ENCODE data around the gene KIF21B. TPM values are rescaled to one million over a fixed set of nuclear protein-coding genes. Genes with fewer than 3 reads are reported as not detected.
A peak's percentile ranks its signal among the peaks of the same experiment; 100 is the strongest.

Gene KIF21B
- total and polyA plus RNA-seq, 2 experiments from 2014 or later: 4.6 to 34.3 TPM

DNA sequence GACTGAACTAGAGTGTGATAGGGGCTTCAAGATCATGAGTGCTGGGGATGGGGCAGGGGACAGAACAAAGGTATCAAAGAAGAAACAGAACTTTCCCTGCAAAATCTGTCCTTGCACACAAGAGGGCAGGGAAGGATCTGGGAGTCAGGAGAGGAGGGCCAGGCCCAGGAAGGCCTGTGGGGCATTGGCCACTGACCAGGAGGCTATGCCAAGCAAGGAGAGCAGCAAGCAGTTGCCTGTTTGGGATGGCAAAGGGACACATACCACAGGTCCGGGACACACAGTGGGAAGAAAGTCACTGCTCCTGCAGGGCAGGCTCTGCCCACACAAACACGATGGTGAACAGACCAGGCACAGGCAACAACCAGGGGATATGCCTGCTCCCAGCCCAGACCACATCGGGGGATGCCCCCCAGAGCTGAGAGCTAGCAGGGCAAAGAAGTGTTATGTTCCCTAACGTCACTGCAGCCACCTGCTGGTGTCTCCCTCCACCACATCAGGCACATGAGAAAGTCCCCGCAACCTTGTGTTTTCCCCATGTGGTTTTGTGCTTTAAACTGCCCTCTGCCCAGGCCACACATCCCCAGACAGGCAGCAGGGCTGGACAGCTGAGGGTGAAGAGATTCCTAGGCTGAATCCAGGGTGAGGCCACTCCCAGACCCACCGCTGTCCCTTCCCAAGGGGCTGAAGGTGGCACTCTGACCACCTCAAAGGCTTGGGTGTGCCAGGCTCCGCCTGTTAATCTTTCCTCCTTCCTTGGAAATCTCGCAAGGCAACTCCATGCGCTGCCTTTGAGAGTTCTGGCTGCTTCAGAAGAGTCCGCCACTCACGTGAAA is 53.6 kb downstream of the KIF21B start (continued):
- TF ChIP-seq, protein P1, sequence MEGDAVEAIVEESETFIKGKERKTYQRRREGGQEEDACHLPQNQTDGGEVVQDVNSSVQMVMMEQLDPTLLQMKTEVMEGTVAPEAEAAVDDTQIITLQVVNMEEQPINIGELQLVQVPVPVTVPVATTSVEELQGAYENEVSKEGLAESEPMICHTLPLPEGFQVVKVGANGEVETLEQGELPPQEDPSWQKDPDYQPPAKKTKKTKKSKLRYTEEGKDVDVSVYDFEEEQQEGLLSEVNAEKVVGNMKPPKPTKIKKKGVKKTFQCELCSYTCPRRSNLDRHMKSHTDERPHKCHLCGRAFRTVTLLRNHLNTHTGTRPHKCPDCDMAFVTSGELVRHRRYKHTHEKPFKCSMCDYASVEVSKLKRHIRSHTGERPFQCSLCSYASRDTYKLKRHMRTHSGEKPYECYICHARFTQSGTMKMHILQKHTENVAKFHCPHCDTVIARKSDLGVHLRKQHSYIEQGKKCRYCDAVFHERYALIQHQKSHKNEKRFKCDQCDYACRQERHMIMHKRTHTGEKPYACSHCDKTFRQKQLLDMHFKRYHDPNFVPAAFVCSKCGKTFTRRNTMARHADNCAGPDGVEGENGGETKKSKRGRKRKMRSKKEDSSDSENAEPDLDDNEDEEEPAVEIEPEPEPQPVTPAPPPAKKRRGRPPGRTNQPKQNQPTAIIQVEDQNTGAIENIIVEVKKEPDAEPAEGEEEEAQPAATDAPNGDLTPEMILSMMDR (conservative IDR thresholded peaks at IDR 0.05; ENCODE audit: low read depth in 2 of 2): peak in 1 of 2 experiments; percentile 41; a peak in 2 of 4 replicates
- no peak for TF ChIP-seq CREB1 (CRISPR knock-in tag; IDR thresholded peaks at IDR 0.05; ENCODE audit: low read depth)
- TF ChIP-seq, protein P2, sequence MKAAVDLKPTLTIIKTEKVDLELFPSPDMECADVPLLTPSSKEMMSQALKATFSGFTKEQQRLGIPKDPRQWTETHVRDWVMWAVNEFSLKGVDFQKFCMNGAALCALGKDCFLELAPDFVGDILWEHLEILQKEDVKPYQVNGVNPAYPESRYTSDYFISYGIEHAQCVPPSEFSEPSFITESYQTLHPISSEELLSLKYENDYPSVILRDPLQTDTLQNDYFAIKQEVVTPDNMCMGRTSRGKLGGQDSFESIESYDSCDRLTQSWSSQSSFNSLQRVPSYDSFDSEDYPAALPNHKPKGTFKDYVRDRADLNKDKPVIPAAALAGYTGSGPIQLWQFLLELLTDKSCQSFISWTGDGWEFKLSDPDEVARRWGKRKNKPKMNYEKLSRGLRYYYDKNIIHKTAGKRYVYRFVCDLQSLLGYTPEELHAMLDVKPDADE (IDR thresholded peaks at IDR 0.05): no peak

DNA sequence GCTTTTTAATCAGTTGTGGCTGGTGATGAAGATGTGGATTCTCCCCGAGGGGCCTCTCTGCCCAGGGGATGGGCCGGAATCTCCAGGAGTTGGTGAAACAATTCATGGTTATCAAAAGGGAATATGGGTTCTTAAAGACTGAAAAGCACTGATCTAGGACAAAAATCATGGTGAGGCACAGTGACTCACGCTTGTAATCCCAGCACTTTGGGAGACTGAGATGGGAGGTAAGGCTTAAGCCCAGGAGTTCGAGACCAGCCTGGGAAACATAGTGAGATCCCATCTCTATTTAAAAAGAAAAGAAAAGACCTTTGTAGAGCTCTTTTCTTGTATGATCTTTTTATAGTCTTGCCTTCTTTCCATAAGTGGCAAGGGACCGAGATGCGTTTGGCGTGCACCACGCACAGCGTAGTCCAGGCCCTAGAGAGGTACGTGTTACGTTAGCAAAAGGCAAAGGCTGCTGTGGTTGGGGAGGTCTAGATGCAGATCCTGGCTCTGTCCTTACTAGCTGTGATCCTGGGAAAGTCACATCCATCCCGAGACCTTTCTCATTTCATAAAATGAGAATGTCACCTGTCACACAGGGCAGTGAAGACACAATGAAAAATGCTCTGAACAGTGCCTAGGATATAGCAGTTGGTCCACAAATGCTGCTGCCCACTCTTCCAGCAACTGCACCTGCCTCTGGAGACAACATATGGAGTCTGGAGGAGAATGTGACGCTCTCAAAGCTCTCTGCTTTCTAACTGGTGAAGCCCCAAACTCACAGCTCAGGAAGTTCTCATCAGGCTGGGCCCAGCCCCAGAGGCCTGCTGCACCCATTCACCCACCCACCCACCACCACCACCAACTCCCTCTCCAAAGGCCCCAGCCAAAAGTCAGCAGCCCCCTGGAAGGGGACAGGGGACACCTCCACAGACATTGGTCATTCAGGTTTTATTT is 54.8 kb downstream of the KIF21B start:
- Histone ChIP-seq H3K36me3 (ENCODE audit: insufficient read depth) (no peaks in the 10 kb centered on the region), H2AFZ (no peak overlapping the region)
- no peak for ATAC-seq

More for the DNA sequence above, 54.8 kb downstream of the KIF21B start:
- Histone ChIP-seq H3K4me3 (no peak overlapping the region), H3K9me2 (ENCODE audit: insufficient read depth) (no peaks in the 10 kb centered on the region), H3K4me1 (ENCODE audit: insufficient read depth) (no peaks in the 10 kb centered on the region), H3F3A (replicated peaks; ENCODE audit: low read depth) (no peaks in the 10 kb centered on the region), H3K4me2 (no peak overlapping the region), H3K79me2 (replicated peaks; ENCODE audit: insufficient read depth) (no peaks in the 10 kb centered on the region), H3K27me3 (ENCODE audit: insufficient read depth) (no peaks in the 10 kb centered on the region), H4K20me1 (replicated peaks; ENCODE audit: insufficient read depth) (no peaks in the 10 kb centered on the region), H3K27ac (ENCODE audit: low read depth) (no peak overlapping the region)
- H3K4me3 Mint-ChIP-seq: no peak overlapping the region
- H3K36me3 Mint-ChIP-seq (ENCODE audit: low read depth): peaks cover 4% of the 10 kb centered on the region; the same call in 2 of the 3 replicates
- H3K9me3 Mint-ChIP-seq: no peaks in the 10 kb centered on the region; the same call in 2 of the 3 replicates
- TF ChIP-seq ZNF114 (CRISPR knock-in tag; IDR thresholded peaks at IDR 0.05): no peak
- TF ChIP-seq, protein P1 (conservative IDR thresholded peaks at IDR 0.05; ENCODE audit: low read depth in 2 of 2): no peak
- no peak for TF ChIP-seq NANOG (IDR thresholded peaks at IDR 0.05; ENCODE audit: borderline replicate concordance)
- TF ChIP-seq, protein P2 (IDR thresholded peaks at IDR 0.05): no peak
- TF ChIP-seq, protein P3, sequence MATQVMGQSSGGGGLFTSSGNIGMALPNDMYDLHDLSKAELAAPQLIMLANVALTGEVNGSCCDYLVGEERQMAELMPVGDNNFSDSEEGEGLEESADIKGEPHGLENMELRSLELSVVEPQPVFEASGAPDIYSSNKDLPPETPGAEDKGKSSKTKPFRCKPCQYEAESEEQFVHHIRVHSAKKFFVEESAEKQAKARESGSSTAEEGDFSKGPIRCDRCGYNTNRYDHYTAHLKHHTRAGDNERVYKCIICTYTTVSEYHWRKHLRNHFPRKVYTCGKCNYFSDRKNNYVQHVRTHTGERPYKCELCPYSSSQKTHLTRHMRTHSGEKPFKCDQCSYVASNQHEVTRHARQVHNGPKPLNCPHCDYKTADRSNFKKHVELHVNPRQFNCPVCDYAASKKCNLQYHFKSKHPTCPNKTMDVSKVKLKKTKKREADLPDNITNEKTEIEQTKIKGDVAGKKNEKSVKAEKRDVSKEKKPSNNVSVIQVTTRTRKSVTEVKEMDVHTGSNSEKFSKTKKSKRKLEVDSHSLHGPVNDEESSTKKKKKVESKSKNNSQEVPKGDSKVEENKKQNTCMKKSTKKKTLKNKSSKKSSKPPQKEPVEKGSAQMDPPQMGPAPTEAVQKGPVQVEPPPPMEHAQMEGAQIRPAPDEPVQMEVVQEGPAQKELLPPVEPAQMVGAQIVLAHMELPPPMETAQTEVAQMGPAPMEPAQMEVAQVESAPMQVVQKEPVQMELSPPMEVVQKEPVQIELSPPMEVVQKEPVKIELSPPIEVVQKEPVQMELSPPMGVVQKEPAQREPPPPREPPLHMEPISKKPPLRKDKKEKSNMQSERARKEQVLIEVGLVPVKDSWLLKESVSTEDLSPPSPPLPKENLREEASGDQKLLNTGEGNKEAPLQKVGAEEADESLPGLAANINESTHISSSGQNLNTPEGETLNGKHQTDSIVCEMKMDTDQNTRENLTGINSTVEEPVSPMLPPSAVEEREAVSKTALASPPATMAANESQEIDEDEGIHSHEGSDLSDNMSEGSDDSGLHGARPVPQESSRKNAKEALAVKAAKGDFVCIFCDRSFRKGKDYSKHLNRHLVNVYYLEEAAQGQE (IDR thresholded peaks at IDR 0.05; ENCODE audit: unreplicated experiment): no peak
- TF ChIP-seq ZNF331 (CRISPR knock-in tag; IDR thresholded peaks at IDR 0.05; ENCODE audit: low read depth): no peak
- no peak overlapping the region for H3K27ac Mint-ChIP-seq
- H3K4me1 Mint-ChIP-seq: peaks cover 7% of the 10 kb centered on the region; the same call in 2 of the 3 replicates
- DNase-seq (ENCODE audit: low spot score): no peak
- peaks cover 2% of the 10 kb centered on the region for H3K27me3 Mint-ChIP-seq (ENCODE audit: insufficient read depth, low read depth, poor library complexity)

Data from GM23338 (cell line).